ENCODE data around the gene RBM43.

DNA sequence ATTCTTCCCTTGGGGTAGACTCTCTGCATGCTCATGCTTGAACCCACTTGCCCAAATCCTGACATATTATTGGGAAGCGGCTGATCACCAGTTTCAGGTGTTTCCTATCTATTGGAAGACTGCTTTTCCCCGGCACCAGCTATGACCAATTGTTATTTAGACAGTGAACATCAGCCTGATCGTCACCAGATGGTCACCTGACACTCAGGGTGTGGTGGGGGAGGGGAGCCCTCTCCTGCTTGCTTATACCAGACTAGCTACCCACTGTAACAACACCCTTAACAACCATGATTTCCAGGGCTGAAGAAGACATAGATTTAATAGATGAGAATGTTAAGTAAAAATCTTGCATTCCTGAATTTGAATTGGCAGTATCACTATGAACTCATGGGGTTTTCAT is 44.3 kb downstream of the RBM43 start:
- TF ChIP-seq, protein P1, sequence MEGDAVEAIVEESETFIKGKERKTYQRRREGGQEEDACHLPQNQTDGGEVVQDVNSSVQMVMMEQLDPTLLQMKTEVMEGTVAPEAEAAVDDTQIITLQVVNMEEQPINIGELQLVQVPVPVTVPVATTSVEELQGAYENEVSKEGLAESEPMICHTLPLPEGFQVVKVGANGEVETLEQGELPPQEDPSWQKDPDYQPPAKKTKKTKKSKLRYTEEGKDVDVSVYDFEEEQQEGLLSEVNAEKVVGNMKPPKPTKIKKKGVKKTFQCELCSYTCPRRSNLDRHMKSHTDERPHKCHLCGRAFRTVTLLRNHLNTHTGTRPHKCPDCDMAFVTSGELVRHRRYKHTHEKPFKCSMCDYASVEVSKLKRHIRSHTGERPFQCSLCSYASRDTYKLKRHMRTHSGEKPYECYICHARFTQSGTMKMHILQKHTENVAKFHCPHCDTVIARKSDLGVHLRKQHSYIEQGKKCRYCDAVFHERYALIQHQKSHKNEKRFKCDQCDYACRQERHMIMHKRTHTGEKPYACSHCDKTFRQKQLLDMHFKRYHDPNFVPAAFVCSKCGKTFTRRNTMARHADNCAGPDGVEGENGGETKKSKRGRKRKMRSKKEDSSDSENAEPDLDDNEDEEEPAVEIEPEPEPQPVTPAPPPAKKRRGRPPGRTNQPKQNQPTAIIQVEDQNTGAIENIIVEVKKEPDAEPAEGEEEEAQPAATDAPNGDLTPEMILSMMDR (IDR thresholded peaks at IDR 0.05), result no peak
- no peak for TF ChIP-seq POLR2AphosphoS5 (IDR thresholded peaks at IDR 0.05)
- TF ChIP-seq EP300 (IDR thresholded peaks at IDR 0.05; ENCODE audit: low read depth), result no peak

All from transverse colon (tissue), 4 donors.